ENCODE measurements around the gene NTN4.
A peak's percentile ranks its signal among the peaks of the same experiment; 100 is the strongest.
"Not testable (repeated sequence)": the region's sequence is repeated elsewhere in the genome, so short reads cannot be mapped to it uniquely, and the experiment has no call there.

Gene NTN4

GRCh38 chr12:95790033-95790916 lies at the start of gene NTN4:
Gene NTN4 (minus strand): TSS chr12:95790764. CDS start chr12:95790309, 455 bp downstream.
- peak; percentile 53 for ATAC-seq

DNA sequence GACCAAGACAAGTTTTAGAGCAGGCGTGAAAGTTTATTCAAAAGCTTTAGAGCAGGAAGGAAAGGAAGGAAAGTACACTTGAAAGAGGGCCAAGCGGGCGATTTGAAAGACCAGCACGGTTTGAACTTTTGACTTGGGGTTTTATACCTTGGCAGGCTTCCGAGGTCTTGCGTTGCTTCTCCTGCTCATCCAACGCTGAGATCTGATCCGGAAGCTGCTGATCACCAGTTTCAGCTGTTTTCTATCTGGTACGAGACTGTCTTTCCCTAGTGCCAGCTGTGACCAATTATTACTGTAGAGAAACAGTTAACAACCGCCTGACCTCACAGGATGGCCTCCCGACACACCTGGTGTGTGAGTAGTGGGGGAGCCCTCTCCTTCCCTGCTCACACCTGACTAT lies 47.6 kb upstream of the NTN4 start:
- ATAC-seq (no peak), DNase-seq (no peak)

More at GRCh38 chr12:95790033-95790916, at the start of gene NTN4:
- DNase-seq: peak; percentile 42

DNA sequence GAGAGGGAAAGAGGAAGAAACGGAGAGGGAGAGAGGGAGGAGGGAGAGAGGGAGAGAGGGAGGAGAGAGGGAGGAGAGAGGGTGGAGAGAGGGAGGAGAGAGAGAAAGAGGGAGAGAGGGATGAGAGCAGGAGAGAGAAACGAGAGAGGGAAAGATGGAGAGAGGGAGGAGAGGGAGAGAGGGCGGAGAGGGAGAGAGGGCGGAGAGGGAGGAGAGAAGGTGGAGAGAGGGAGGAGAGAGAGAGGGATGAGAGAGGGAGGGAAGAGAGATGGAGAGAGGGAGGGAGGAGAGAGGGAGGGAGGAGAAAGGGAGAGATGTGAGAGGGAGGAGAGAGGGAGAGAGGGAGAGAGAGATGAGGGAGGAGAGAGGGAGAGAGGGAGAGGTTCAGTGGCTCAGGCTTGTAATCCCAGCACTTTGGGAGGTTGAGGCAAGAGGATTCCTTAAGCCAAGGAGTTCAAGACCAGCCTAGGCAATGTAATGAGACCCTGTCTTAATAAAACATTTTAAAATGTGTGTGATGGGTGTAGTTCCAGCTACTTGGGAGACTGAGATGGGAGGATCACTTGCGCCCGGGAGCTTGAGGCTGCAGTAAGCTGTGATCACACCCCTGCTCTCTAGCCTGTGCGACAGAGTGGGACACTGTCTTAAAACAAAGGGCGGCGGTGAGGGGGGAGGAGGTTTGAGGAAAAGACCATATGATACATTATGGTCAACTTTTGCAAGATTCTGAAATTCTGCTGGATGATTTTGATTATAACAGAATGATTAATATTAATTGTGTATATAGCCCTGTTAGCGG lies 46.9 kb upstream of the NTN4 start:
- ATAC-seq (no peak), DNase-seq (no peak)

- ATAC-seq (no peak), DNase-seq (no peak)
Observed at GRCh38 chr12:95836630-95837239, 46.2 kb upstream of the NTN4 start.

DNA sequence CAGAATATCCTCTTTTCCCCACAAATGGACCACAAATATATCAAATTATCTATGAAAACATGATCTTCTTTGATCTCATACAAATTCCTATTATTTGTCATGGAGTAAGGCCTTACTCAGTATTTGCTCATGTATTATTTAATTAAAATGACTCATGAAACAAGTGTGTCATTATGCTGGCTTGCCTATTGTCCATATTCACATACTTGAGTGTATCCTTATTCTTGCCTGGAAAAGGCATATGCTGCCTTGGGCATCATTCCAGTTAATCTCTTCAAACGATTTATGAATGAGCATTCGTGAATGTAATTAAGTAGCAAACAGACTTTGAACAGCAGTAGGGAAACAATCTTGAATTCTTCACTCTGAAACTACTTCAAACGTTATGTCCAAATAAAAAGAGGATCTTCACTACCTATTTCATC lies 45.6 kb upstream of the NTN4 start:
- no peak for DNase-seq

GRCh38 chr12:95834572-95834971 lies 44.0 kb upstream of the NTN4 start:
- ATAC-seq (no peak), DNase-seq (no peak)

More for the DNA sequence above, 45.6 kb upstream of the NTN4 start:
- no peak for ATAC-seq

DNA sequence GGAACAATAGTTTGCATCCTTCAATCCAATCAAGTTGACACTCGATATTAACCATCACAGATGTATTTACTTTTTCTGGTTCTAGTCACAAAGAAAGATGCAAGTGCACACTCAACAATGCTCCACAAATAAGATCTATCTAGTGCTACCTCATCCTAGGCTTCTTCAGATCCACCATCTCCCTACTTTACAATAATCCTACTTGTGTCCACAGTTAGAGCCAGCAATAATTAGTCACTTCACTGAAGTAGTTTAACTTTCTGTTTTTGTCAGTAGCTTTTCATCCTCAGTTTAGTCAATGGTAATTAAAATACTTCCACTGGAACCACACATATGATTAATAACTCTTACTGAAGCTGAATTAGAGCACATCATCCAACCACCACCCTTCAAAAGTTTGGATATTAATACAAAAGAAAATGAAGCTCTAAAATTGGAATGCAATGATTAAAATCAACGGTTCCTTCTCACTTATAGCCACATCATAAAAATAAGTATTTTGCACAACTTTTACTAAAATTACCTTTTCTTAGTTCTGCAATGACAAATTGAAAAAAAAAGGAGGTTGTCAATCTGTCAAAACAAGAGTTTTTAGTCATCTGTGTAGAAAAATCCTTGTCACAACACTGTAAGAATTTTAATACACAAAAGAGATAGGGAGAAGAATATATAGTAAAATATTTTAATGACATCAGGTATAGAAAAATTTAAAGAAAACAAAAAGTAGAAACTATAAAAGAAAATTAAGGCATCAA lies 39.9 kb upstream of the NTN4 start:
- ATAC-seq: no peak
- DNase-seq: no peak

- DNase-seq: no peak
Observed at GRCh38 chr12:95829395-95829794, 38.8 kb upstream of the NTN4 start.

DNA sequence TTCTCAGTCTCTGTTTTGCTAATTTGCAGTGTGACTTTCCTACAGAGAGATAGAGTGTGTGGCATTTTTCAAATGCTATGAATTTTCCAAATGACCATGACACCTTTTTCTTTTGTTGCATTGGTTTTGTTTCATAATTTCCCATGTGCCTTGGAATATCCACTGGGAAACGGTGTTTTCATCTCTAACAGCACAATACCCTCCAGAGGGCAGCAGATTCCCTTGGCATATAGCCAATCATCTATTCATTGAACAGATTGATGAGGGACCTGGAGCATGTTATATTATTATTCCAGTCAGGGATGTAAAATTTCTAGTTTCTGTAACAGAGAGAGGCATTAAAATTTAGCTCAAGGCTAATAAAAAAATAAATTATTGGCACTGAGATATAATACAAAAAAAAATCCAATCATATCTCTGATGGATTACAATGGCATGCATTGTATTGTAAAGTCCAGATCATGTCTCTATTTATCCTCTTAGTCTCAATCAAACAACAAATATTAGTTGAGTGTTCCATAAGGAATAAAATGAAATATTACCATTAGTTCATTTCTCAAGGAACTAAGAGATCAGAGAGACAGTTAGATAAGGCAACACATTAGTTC lies 29.6 kb upstream of the NTN4 start:
- DNase-seq (no peak), ATAC-seq (no peak)

More at GRCh38 chr12:95829395-95829794, 38.8 kb upstream of the NTN4 start:
- no peak for ATAC-seq

DNA sequence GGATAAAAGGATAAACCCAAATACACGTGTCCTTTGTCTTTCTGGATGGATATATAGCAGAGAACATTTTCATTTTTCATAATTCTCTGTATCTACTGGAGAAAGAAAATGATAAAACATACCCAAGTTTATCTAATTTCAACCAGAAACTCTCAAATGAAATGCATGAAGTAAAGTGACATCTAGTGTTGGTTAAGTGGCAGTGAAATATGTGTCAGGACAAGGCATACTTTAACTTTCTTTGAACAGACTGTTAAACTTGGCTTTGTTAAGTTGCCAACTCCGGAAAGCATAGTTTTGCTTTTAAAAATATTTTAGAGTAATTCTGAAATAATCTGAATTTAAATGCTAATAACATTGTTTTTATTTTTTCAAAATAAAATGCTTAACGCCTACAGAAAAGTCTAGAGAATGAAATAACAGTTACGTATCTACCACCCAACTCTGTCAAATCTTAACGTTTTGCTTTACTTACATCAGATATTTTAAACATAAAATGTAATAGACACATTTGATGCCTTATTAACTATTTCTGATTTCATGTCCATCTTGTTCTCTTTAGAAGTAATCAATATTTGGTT lies 25.2 kb upstream of the NTN4 start:
- ATAC-seq (no peak), DNase-seq (no peak)

DNA sequence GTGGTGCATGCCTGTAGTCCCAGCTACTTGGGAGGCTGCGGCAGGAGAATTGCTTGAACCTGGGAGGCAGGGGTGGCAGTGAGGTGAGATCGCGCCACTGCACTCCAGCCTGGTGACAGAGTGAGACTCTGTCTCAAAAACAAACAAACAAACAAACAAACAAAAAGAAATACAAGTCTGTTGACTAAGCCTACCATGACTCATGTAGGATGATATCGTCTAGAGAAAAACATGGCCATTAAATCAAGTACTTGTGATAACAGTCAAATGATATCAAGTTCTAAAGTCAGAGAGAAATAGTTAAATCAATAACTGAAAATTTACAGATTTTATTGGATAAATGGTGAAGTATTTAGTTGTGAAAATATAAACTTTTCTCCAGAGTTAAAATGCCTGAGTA lies 21.6 kb upstream of the NTN4 start:
- not testable (repeated sequence) for ATAC-seq, DNase-seq

DNA sequence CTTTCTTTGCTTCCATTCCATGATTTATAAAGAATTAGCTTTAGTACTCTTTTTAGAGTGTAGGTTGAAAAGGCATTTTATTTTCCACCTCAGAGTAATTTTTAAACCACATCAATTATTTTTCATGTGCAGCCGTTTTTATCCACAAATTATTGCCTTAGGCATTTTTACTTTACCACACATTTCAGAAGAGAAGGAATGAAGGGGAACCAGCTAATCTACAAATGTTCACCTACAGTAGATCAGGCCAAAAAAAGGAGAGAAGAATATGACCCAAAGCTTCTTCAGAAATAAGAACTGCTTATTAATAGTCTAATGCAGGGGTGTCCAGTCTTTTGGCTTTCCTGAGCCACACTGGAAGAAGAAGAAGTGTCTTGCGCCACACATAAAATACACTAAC lies 19.8 kb upstream of the NTN4 start:
- ATAC-seq (no peak), DNase-seq (no peak)

DNA sequence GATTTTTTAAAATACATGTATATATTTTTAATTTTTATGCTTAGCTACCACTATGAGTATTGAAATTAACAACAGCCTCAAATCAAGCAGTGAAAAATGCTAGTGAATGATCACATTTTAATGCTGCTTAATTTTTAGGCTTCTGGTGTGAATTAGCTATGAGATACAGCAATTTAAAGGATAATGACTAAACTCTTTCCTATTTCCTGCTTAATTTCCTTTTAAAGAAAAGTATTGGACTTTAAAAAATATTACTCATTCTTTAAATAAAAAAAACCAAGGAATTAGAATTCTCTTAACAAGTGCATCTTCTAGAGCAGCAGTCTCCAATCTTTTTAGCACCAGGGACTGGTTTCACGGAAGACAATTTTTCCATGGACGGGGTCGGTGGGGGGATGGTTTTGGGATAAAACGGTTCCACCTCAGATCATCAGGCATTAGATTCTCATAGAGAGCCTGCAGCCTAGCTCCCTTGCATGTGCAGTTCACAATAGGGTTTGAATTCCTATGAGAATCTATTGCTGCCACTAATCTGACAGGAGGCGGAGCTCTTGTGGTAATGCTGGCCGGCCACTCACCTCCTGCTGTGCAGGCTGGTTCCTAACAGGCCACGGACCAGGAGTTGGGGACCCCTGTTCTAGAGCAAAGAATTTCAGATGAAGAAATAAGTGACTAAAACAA lies 18.6 kb upstream of the NTN4 start:
- DNase-seq (no peak), ATAC-seq (no peak)

DNA sequence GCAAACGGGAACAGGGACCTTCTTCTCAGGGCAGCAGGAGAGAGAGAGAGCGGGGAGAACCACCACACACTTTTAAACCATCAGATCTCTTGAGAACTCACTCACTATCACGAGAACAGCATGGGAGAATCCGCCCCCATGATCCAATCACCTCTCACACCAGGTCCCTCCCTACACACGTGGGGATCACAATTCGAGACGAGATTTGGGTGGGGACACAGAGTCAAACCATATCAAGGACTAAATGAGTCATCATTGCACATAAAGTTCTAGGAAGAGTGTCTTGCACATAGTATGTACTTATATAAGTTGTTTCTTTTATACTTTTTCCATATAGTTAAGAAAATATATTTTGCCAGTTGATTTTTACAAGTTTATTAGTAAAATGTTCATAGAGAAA lies 17.6 kb upstream of the NTN4 start:
- ATAC-seq: no peak
- DNase-seq: no peak

GRCh38 chr12:95805864-95806671 lies 15.5 kb upstream of the NTN4 start:
- DNase-seq: no peak
- peak; percentile 19 for ATAC-seq

GRCh38 chr12:95804291-95804690 lies 13.7 kb upstream of the NTN4 start:
- DNase-seq (no peak), ATAC-seq (no peak)

- ATAC-seq (no peak), DNase-seq (no peak)
Observed at GRCh38 chr12:95803817-95804216, 13.3 kb upstream of the NTN4 start.

DNA sequence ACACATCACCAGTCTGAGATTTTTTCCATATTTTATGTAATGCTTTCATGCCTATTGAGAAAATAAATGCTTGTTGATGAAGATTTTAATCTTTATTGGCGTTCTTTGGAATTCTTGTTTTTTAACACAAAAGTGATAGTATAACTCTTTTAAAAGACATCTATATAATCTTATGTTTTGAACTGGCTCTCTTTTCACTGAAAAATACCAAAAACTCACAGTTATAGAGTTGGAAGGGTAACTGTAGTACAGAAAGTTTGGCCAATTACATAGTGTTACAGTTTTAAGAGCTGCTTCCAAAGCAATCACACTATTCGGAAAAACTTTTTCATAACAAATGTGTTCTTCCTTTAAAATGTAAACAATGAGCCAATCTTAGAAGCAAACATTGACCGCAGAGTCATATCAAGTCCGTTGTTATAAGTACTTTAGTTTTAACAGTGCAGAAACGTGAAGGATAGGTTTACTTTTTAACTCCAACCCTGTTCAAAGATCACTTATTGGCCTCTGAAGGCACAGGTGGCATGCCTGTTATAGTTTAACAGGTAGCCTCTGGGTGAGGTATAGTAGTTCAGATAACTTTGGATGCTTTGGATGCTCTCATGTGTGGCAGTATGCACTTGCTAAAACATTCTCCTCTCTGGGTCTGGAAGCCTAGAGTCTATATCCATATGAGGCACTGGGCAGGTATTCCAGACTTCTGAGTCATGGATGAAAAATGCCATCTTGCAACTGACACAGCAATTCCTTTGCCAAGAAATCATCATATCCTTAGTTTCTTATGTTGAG lies 12.1 kb upstream of the NTN4 start:
- DNase-seq (no peak), ATAC-seq (no peak)

DNA sequence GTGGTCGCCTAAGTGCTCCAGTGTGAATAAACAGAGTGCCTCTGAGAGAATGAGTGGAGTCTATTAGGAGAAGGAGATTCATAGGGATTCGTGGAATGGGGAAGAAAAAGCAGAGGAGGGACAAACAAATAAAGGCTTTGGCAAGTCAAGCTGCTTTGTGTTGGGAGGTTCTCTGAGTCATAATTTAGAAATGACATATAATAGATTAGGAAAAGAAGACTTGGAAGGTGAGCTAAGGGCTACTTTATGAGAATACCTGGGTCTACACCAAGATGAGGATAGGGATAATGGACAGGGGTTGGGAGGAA lies 6.4 kb upstream of the NTN4 start:
- ATAC-seq: no peak
- DNase-seq: no peak

Measured in stimulated activated naive CD8-positive, alpha-beta T cell treated with anti-CD3 and anti-CD28 coated beads, Interleukin-15, Interleukin-2, amounts not matched to agents 100 U/mL and 50 U/mL, for 24 hours (primary cell).